Endothelial cell (in vitro differentiated cells): ENCODE measurements around the gene C1orf122. TPM values are rescaled to one million over a fixed set of nuclear protein-coding genes. Genes with fewer than 3 reads are reported as not detected.

ENCODE experiments used
- DNase-seq: peaks from one replicate; pipeline ENCODE4 v3.0.0; 2021; ENCODE audit warnings: low spot score
- H3K27ac Mint-ChIP-seq: one replicate; pipeline ENCODE4 v1.8.0; 2021; ENCODE audit warnings: mixed read lengths, inconsistent platforms; ENCODE audit not compliant: unreplicated experiment
- H3K27me3 Mint-ChIP-seq: one replicate; pipeline ENCODE4 v1.8.0; 2021; ENCODE audit warnings: mild to moderate bottlenecking, moderate library complexity, mixed read lengths, inconsistent platforms; ENCODE audit not compliant: unreplicated experiment
- H3K36me3 Mint-ChIP-seq: one replicate; pipeline ENCODE4 v1.8.0; 2021; ENCODE audit warnings: mild to moderate bottlenecking, low read depth, mixed read lengths, inconsistent platforms; ENCODE audit not compliant: unreplicated experiment
- H3K4me1 Mint-ChIP-seq: one replicate; pipeline ENCODE4 v1.8.0; 2021; ENCODE audit warnings: mild to moderate bottlenecking, mixed read lengths, inconsistent platforms; ENCODE audit not compliant: unreplicated experiment
- H3K4me3 Mint-ChIP-seq: one replicate; pipeline ENCODE4 v1.8.0; 2021; ENCODE audit warnings: mild to moderate bottlenecking, mixed read lengths, inconsistent platforms; ENCODE audit not compliant: unreplicated experiment
- H3K9me3 Mint-ChIP-seq: one replicate; pipeline ENCODE4 v1.8.0; 2021; ENCODE audit warnings: mixed read lengths, inconsistent platforms; ENCODE audit not compliant: unreplicated experiment
- total RNA-seq: library from RNA; stranded (reverse); fragmentation: NEBNext Ultra II Directional; extraction: Animal tissue kit (Norgen Biotek cat#: 25700); gene quantifications from one replicate; pipeline ENCODE4 v1.2.1, GENCODE V29; 2021; ENCODE audit not compliant: unreplicated experiment
- TF ChIP-seq, protein P1 (sequence below): fragments of 200-600 bp; sonication (generic); IDR thresholded peaks from one replicate; pipeline ENCODE4 v1.5.0; 2021; ENCODE audit warnings: antibody characterized with exemption; ENCODE audit not compliant: unreplicated experiment

Gene C1orf122
- total RNA-seq, 1 donor from 2014 or later: 29.4 TPM

DNA sequence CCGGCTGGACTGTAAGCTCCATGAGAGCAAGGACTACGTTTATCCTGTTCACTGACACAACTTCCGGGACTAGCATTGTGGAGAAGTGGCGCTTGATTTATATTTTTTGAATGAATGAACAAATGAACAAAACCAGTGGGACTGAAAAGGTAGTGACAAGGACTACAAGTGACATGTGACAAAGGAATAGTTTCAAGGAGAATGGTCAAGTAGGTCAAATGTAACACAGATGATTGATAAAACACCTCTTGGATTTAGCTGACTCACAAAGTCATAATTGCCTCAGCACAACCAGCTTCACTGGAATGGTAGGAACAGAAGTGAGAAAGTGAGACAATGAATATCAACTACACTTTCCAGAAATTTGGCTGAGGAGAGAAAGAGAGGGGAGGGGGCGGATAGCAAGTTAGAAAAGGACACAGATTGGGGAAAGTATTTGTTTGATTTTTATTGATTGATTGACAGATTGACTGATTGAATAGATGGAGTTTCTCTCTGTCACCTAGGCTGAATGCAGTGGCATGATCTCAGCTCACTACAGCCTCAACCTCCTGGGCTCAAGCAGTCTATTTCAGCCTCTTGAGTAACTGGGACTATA is 37.6 kb downstream of the C1orf122 start:
- H3K27ac Mint-ChIP-seq: no peak overlapping the region
- TF ChIP-seq, protein P1, sequence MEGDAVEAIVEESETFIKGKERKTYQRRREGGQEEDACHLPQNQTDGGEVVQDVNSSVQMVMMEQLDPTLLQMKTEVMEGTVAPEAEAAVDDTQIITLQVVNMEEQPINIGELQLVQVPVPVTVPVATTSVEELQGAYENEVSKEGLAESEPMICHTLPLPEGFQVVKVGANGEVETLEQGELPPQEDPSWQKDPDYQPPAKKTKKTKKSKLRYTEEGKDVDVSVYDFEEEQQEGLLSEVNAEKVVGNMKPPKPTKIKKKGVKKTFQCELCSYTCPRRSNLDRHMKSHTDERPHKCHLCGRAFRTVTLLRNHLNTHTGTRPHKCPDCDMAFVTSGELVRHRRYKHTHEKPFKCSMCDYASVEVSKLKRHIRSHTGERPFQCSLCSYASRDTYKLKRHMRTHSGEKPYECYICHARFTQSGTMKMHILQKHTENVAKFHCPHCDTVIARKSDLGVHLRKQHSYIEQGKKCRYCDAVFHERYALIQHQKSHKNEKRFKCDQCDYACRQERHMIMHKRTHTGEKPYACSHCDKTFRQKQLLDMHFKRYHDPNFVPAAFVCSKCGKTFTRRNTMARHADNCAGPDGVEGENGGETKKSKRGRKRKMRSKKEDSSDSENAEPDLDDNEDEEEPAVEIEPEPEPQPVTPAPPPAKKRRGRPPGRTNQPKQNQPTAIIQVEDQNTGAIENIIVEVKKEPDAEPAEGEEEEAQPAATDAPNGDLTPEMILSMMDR: no peak
- DNase-seq: no peak
- peaks cover 15% of the 10 kb centered on the region for H3K4me1 Mint-ChIP-seq
- no peak overlapping the region for H3K4me3 Mint-ChIP-seq
- H3K9me3 Mint-ChIP-seq: no peaks in the 10 kb centered on the region
- peaks cover under 1% of the 10 kb centered on the region for H3K36me3 Mint-ChIP-seq
- peaks cover 1% of the 10 kb centered on the region for H3K27me3 Mint-ChIP-seq

DNA sequence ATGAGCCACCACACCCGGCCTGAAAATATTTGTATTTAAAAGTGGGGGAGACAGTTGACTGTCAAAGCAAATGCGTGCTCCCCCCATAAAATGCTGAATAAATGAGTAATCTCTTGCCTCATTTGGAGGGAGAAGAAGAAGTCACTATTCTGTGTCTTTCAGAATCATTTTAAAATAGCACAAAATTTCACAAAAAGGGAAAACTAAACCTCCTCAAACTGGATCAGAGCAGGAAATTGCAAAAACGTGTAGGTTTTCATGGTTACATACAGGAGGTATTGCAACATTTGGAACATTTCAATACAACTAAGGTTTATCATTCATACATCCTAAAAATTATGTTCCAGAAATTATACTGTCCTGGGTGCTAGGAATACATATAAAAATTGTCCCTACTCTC is 38.2 kb downstream of the C1orf122 start:
- DNase-seq: no peak
- no peak overlapping the region for H3K27ac Mint-ChIP-seq
- H3K27me3 Mint-ChIP-seq: peaks cover 1% of the 10 kb centered on the region
- no peaks in the 10 kb centered on the region for H3K9me3 Mint-ChIP-seq
- H3K4me1 Mint-ChIP-seq: peaks cover 15% of the 10 kb centered on the region
- H3K36me3 Mint-ChIP-seq: no peaks in the 10 kb centered on the region
- H3K4me3 Mint-ChIP-seq: no peak overlapping the region
- TF ChIP-seq, protein P1: no peak

DNA sequence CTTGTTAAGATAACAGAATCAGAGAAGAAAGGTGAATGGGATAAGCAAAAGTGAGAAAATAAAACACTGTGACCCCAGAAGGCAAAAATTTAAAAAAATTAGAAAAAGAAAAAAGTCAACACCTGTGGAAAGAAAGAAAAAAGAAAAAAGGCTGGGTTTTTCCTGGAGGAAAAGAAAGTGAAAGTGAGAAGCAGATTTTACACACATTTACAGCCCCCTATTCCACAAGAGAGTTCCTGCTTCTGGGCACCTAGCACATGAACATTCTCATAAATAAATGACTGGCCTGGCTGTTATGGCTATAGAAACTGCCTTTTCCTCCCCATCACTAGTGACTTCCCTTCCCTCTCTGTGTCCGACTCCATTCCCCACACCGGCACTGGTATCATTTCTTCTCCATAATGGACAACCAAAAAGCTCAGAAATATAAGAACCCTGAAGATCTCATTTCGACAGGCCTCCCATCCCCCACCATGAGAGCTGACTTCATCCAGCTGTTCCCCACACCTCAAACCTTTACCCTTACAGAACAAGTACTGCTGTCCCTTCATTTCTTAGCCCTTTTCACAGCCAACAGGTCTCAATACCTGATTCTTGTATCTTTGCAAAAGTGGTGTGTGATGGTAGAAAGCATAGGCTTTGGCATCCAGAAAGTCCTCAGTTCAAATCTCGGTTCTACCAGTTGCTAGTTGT is 39.2 kb downstream of the C1orf122 start:
- Mint-ChIP-seq H3K27me3 (peaks cover 1% of the 10 kb centered on the region), H3K27ac (no peak overlapping the region), H3K4me3 (peak overlapping the region; percentile 10), H3K9me3 (no peaks in the 10 kb centered on the region), H3K36me3 (no peaks in the 10 kb centered on the region), H3K4me1 (peaks cover 15% of the 10 kb centered on the region)
- DNase-seq: no peak
- TF ChIP-seq, protein P1: no peak

DNA sequence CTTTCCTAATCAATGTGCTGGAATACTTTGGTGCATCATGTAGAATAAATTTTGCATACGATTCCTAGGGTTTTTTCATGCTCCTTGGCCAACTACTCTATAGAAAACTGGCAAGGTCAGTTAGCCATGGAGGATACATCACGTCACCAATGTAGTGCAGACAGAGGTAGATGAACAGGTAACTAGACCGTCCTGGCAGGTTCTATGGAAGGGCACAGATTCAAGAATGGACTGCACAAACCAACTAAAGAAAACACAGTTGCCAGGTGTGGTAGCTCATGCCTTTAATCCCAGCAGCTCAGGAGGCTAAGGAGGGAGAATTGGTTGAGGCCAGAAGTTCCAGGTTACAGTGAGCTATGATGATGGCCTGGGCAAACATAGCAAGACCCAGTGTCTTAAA is 41.9 kb downstream of the C1orf122 start:
- no peak overlapping the region for H3K4me3 Mint-ChIP-seq
- TF ChIP-seq, protein P1: no peak
- H3K27ac Mint-ChIP-seq: no peak overlapping the region

DNA sequence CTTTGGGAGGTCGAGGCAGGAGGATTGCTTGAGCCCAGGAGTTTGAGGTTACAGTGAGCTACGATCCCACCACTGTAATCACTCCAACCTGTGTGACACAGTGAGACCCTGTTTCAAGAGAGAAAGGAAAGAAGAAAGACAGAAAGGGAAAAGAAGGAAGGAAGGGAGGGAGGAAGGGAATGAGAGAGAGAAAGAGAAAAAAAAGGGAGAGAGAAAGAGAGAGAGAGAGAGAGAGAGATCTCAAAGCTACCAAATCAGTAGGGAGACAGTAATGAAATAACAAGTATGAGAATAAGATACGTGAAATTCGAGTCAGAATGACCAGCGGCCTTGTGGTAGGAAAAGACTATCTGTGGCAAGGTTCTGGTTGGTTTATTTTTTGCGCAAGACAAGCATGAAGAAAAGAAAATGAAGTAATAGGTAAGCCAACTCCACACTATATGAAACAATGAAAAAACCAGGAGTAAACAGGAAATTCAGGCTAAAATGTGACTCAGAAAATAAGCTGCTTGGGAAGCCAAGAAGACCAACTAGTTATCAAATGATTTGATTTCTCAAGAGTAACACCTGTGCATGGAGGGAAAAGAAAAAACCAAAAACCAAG is 42.9 kb downstream of the C1orf122 start:
- no peak for DNase-seq
- TF ChIP-seq, protein P1: no peak
- H3K4me1 Mint-ChIP-seq: peaks cover 3% of the 10 kb centered on the region
- no peak overlapping the region for H3K4me3 Mint-ChIP-seq
- no peaks in the 10 kb centered on the region for H3K36me3 Mint-ChIP-seq
- H3K9me3 Mint-ChIP-seq: no peaks in the 10 kb centered on the region
- no peaks in the 10 kb centered on the region for H3K27me3 Mint-ChIP-seq
- no peak overlapping the region for H3K27ac Mint-ChIP-seq

More for the DNA sequence above, 41.9 kb downstream of the C1orf122 start:
- Mint-ChIP-seq H3K36me3 (no peaks in the 10 kb centered on the region), H3K27me3 (peaks cover 1% of the 10 kb centered on the region), H3K9me3 (no peaks in the 10 kb centered on the region), H3K4me1 (peaks cover 6% of the 10 kb centered on the region)
- DNase-seq: no peak
